NOMO-1 treated with DMSO at 0.1 percent for 48 hours (cell line): ENCODE data around the gene SLCO2B1.
"Not testable (repeated sequence)": the region's sequence is repeated elsewhere in the genome, so short reads cannot be mapped to it uniquely, and the experiment has no call there.

Experiments used
- DNase-seq: peaks from one replicate; lab custom pipeline; 2025; ENCODE audit not compliant: unreplicated experiment; lab: John Stamatoyannopoulos, UW

Gene SLCO2B1

GRCh38 chr11:75150879-75151278 lies at the start of gene SLCO2B1:
TSS of gene SLCO2B1 (plus strand) at chr11:75151107. CDS start at chr11:75151382, 275 bp downstream.
- DNase-seq = no peak

DNA sequence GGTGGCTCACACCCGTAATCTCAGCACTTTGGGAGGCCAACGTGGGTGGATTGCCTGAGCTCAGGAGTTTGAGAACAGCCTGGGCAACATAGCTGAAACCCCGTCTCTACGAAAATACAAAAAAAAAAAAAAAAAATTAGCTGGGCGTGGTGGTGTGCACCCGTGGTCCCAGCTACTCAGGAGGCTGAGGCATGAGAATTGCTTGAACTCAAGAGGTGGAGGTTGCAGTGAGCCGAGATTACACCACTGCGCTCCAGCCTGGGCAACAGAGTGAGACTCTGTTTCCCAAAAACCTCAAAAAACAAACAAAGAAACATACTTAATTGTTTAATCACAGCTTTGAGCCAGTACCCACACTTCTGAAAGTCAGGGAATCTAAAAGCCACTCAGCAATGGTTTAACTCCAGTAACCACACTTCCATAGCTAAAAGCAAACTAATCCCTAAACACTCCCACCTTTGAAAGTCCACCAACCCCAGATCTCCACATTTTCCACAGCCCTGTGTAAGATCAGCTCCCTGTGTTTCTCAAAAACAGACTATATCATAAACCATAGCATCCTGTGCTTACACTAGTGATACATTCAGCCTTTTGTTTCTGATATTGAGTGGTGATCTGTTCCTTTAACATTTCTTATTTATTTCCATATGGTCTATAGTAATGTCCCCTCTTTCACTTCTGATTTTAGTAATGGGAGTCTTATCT lies 49.3 kb upstream of the SLCO2B1 start:
- DNase-seq = no peak

GRCh38 chr11:75103380-75104026 lies 47.4 kb upstream of the SLCO2B1 start:
- no peak for DNase-seq

DNA sequence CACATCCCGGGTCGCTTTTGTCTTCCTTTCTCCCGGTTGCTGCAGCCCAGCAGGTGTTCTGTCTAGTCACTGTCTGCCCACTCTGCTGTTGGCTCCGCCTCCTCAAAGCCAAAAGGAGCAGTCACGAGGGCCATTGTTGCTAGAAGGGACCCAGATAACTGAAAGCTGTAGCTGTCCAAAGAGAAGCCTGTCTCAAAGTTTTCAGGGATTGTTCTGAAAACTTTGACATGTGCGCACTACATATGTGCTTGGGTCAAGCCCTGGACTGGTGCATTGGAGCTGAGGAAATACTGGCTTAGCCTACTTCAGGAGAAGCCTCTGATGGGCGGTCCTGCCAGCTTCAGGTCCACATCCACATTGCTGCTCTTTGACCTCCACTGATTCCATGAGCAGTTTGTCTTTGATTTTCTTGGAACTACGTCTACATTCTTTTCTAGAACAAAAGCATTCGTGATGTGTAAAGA lies 45.4 kb upstream of the SLCO2B1 start:
- no peak for DNase-seq

DNA sequence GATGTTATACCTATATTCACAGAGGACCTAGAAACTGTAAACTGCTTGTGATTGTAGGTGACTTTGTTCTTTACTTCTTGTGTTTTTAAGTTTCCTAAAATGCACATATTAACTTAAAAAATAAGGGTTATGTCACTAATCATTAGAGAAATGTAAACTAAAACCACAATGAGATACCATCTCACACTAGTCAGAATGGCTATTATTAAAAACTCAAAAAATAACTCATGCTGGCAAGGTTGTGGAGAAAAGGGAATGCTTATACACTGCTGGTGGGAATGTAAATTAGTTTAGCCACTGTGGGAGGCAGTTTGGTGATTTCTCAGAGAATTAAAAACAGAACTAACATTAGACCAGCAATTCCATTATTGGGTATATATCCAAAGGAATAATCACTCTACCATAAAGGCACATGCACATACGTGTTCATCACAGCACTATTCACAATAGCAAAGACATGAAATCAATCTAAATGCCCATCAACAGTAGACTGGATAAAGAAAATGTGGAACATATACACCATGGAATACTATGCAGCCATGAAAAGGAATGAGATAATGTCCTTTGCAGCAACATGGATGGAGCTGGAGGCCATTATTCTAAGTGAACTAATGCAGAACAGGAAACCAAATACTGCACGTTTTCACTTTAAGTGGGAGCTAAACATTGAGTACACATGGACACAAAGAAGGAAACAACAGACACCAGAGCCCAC lies 44.8 kb upstream of the SLCO2B1 start:
- not testable (repeated sequence) for DNase-seq

- no peak for DNase-seq
Observed at GRCh38 chr11:75107187-75107586, 43.7 kb upstream of the SLCO2B1 start.

DNA sequence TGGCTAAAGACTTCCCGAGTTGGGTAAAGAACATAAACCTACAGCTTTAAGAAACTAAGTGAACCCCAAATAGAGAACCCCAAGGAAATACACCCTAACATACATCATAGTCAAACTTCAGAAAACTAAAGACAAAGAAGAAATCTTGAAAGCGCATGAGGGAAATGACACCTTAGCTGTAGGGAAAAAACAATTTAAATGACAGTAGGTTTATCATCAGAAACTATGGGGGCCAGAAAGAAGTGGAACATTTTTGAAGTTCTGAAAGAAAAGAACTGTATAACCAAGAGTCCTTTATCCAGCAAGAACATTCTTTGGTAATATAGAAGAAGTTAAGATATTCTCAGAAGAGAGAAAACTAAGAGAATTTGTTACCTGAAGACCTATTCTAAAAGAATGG lies 38.7 kb upstream of the SLCO2B1 start:
- DNase-seq = no peak

DNA sequence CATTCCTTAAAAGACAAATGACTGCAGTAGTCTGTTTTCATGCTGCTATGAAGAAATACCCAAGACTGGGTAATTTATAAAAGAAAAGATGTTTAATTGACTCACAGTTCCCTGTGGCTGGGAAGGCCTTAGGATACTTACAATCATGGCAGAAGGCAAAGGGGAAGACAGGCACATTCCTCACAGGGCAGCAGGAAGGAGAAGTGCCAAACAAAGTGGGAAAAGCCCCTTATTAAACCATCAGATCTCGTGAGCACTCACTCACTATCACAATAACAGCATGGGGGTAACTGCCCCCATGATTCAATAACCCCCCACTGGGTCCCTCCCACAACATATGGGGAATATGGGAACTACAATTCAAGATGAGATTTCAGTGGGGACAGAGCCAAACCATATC lies 37.9 kb upstream of the SLCO2B1 start:
- DNase-seq = no peak

- DNase-seq = no peak
Observed at GRCh38 chr11:75114465-75114864, 36.4 kb upstream of the SLCO2B1 start.

DNA sequence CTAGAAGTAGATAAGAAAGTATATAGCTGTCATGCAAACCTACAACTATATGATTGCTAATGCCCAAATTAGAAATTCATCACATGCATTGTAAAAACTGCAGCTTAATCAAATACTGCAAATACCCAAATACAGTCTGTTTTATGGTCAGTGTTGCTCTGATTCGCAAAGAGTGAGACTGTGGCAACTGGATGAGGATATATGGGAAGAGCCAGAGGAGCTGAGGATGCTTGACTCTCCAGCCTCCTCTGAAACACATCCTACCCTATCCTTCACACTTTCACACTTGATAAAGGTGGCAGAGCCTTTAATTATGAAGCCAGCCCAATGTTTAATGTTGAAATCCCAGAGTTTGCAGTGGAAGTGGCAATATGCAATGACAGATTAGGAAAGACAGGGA lies 32.3 kb upstream of the SLCO2B1 start:
- DNase-seq = no peak

GRCh38 chr11:75126564-75126963 lies 24.3 kb upstream of the SLCO2B1 start:
- DNase-seq = no peak

DNA sequence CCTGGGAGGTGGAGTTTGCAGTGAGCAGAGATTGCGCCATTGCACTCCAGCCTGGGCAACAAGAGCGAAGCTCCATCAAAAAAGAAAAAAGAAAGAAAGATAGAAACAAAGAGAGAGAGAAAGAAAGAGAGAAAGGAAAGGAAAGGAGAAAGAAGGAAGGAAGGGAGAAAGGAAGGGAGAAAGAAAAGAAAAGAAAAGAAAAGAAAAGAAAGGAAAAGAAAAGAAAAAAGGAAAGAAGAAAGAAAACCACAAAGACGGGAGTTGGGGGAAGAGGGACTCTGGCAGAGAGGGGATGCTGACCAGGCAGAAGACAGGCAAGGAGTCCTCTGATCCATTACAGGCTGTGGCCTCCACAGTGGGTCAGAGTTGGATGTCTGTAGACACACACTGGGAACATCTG lies 18.8 kb upstream of the SLCO2B1 start:
- DNase-seq = no peak

GRCh38 chr11:75133976-75134375 lies 16.9 kb upstream of the SLCO2B1 start:
- no peak for DNase-seq

- DNase-seq = no peak
Observed at GRCh38 chr11:75135021-75135650, 15.8 kb upstream of the SLCO2B1 start.

- no peak for DNase-seq
Observed at GRCh38 chr11:75135651-75136050, 15.3 kb upstream of the SLCO2B1 start.

GRCh38 chr11:75140269-75141138 lies 10.4 kb upstream of the SLCO2B1 start:
- peak; percentile 18 for DNase-seq

DNA sequence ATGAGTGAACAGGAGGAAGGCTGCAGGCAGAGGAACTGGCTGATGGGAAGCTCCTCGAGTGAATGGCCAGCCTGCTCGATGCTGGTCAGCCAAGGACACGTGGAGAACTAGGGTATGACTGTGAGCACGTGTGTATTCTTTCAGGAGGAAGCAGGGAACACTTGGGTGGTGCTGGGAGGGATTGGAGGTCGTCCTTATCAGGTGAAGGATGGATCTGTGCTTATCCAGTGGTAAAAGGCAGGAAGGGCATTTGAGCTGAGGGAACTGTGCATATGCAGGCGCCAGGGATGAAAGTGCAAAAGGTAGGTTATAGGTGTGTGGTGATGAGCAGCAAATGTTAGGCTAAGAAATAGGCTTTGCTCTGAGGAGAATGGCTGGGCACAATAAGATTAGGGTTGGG lies 9.7 kb upstream of the SLCO2B1 start:
- no peak for DNase-seq

GRCh38 chr11:75142714-75143419 lies 8.0 kb upstream of the SLCO2B1 start:
- peak; percentile 94 for DNase-seq

GRCh38 chr11:75143420-75143731 lies 7.5 kb upstream of the SLCO2B1 start:
- no peak for DNase-seq

DNA sequence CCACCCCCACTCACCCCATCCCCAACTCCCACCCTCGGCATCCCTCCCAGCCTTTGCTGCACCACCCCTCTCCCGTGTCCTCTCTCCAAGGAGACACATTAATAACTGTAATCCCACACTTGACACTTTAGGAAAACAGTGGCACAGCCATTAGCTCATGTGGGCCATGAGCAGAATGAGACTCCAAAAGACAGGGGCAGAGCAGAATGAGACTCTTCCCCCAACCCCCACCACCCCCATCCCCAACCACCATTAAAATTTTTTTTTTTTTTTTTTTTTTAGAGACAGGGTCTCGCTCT lies 6.2 kb upstream of the SLCO2B1 start:
- no peak for DNase-seq
